Stimulated activated naive CD8-positive, alpha-beta T cell treated with anti-CD3 and anti-CD28 coated beads, Interleukin-15, Interleukin-2, amounts not matched to agents 100 ng/mL and 50 ng/mL, for 24 hours (primary cell): Measurements from ENCODE around the gene MCUB.
A peak's percentile ranks its signal among the peaks of the same experiment; 100 is the strongest.
"Not testable (repeated sequence)": the region's sequence is repeated elsewhere in the genome, so short reads cannot be mapped to it uniquely, and the experiment has no call there.

ENCODE experiments used
- H3K27ac Mint-ChIP-seq: one replicate; pipeline ENCODE4 v1.8.0; 2021; ENCODE audit warnings: mild to moderate bottlenecking, mixed read lengths
- H3K27me3 Mint-ChIP-seq: one replicate; pipeline ENCODE4 v1.8.0; 2021; ENCODE audit warnings: mixed read lengths
- H3K36me3 Mint-ChIP-seq: one replicate; pipeline ENCODE4 v1.8.0; 2021; ENCODE audit warnings: low read depth, mixed read lengths
- H3K4me1 Mint-ChIP-seq: one replicate; pipeline ENCODE4 v1.8.0; 2021; ENCODE audit warnings: low read depth, mixed read lengths
- H3K4me3 Mint-ChIP-seq: one replicate; pipeline ENCODE4 v1.8.0; 2021; ENCODE audit warnings: mild to moderate bottlenecking, mixed read lengths
- H3K9me3 Mint-ChIP-seq: one replicate; pipeline ENCODE4 v1.8.0; 2021; ENCODE audit warnings: mixed read lengths

MCUB gene

GRCh38 chr4:109559983-109560686, at the start of gene MCUB:
TSS of gene MCUB (plus strand) at chr4:109560246. CDS start at chr4:109560338, 92 bp downstream.
- peak within 1 kb of the TSS; percentile 96 for H3K4me3 Mint-ChIP-seq
- peak within 1 kb of the TSS; percentile 97 for H3K27ac Mint-ChIP-seq
- peaks cover 57% of the 10 kb centered on the region for H3K4me1 Mint-ChIP-seq
- no peaks in the 10 kb centered on the region for H3K9me3 Mint-ChIP-seq
- H3K27me3 Mint-ChIP-seq, result no peaks in the 10 kb centered on the region
- H3K36me3 Mint-ChIP-seq, result peaks cover 20% of the 10 kb centered on the region

GRCh38 chr4:109510687-109511086, 49.4 kb upstream of the MCUB start:
- Mint-ChIP-seq H3K27ac (no peak overlapping the region), H3K4me1 (no peaks in the 10 kb centered on the region), H3K36me3 (peaks cover 60% of the 10 kb centered on the region), H3K27me3 (no peaks in the 10 kb centered on the region), H3K4me3 (no peak overlapping the region), H3K9me3 (no peaks in the 10 kb centered on the region)

GRCh38 chr4:109511414-109511813, 48.6 kb upstream of the MCUB start:
- Mint-ChIP-seq H3K4me1 (no peaks in the 10 kb centered on the region), H3K27me3 (no peaks in the 10 kb centered on the region), H3K36me3 (peaks cover 56% of the 10 kb centered on the region), H3K9me3 (no peaks in the 10 kb centered on the region), H3K4me3 (no peak overlapping the region), H3K27ac (no peak overlapping the region)

GRCh38 chr4:109513368-109513767, 46.7 kb upstream of the MCUB start:
- H3K27ac Mint-ChIP-seq, H3K4me1 Mint-ChIP-seq, H3K4me3 Mint-ChIP-seq, H3K9me3 Mint-ChIP-seq, H3K27me3 Mint-ChIP-seq: not testable (repeated sequence)
- H3K36me3 Mint-ChIP-seq, result peaks cover 65% of the 10 kb centered on the region

- no peaks in the 10 kb centered on the region for H3K9me3 Mint-ChIP-seq
- no peaks in the 10 kb centered on the region for H3K4me1 Mint-ChIP-seq
- no peaks in the 10 kb centered on the region for H3K27me3 Mint-ChIP-seq
- H3K27ac Mint-ChIP-seq, result no peak overlapping the region
- H3K4me3 Mint-ChIP-seq, result no peak overlapping the region
- H3K36me3 Mint-ChIP-seq, result peaks cover 77% of the 10 kb centered on the region
Observed at GRCh38 chr4:109532182-109532581, 27.9 kb upstream of the MCUB start.

GRCh38 chr4:109545401-109545800, 14.6 kb upstream of the MCUB start:
- H3K4me3 Mint-ChIP-seq, result no peak overlapping the region
- peaks cover 30% of the 10 kb centered on the region for H3K4me1 Mint-ChIP-seq
- H3K27me3 Mint-ChIP-seq, result no peaks in the 10 kb centered on the region
- H3K9me3 Mint-ChIP-seq, result no peaks in the 10 kb centered on the region
- peaks cover 43% of the 10 kb centered on the region for H3K36me3 Mint-ChIP-seq
- no peak overlapping the region for H3K27ac Mint-ChIP-seq

GRCh38 chr4:109547394-109547793, 12.7 kb upstream of the MCUB start:
- Mint-ChIP-seq H3K27ac (no peak overlapping the region), H3K27me3 (no peaks in the 10 kb centered on the region)

GRCh38 chr4:109548655-109549054, 11.4 kb upstream of the MCUB start:
- Mint-ChIP-seq H3K27ac (peak overlapping the region; percentile 67), H3K9me3 (no peaks in the 10 kb centered on the region), H3K4me3 (peak overlapping the region; percentile 2), H3K36me3 (peaks cover 25% of the 10 kb centered on the region), H3K4me1 (peaks cover 30% of the 10 kb centered on the region), H3K27me3 (no peaks in the 10 kb centered on the region)

More at GRCh38 chr4:109547394-109547793, 12.7 kb upstream of the MCUB start:
- H3K9me3 Mint-ChIP-seq, result no peaks in the 10 kb centered on the region
- H3K4me3 Mint-ChIP-seq, result no peak overlapping the region
- peaks cover 30% of the 10 kb centered on the region for H3K4me1 Mint-ChIP-seq
- H3K36me3 Mint-ChIP-seq, result peaks cover 31% of the 10 kb centered on the region

- no peaks in the 10 kb centered on the region for H3K9me3 Mint-ChIP-seq
- no peak overlapping the region for H3K27ac Mint-ChIP-seq
- H3K36me3 Mint-ChIP-seq, result peaks cover 25% of the 10 kb centered on the region
- H3K27me3 Mint-ChIP-seq, result no peaks in the 10 kb centered on the region
- no peak overlapping the region for H3K4me3 Mint-ChIP-seq
- H3K4me1 Mint-ChIP-seq, result peaks cover 29% of the 10 kb centered on the region
Observed at GRCh38 chr4:109552237-109552636, 7.8 kb upstream of the MCUB start.

GRCh38 chr4:109553130-109553529, 6.9 kb upstream of the MCUB start:
- H3K27ac Mint-ChIP-seq, result no peak overlapping the region
- H3K36me3 Mint-ChIP-seq, result peaks cover 23% of the 10 kb centered on the region
- H3K4me3 Mint-ChIP-seq, result no peak overlapping the region
- peaks cover 22% of the 10 kb centered on the region for H3K4me1 Mint-ChIP-seq
- no peaks in the 10 kb centered on the region for H3K9me3 Mint-ChIP-seq
- H3K27me3 Mint-ChIP-seq, result no peaks in the 10 kb centered on the region

- peaks cover 17% of the 10 kb centered on the region for H3K4me1 Mint-ChIP-seq
- H3K27ac Mint-ChIP-seq, result no peak overlapping the region
- H3K36me3 Mint-ChIP-seq, result peaks cover 14% of the 10 kb centered on the region
Observed at GRCh38 chr4:109554971-109555370, 5.1 kb upstream of the MCUB start.

GRCh38 chr4:109557433-109557832, 2.6 kb upstream of the MCUB start:
- Mint-ChIP-seq H3K9me3 (no peaks in the 10 kb centered on the region), H3K27me3 (no peaks in the 10 kb centered on the region), H3K4me3 (no peak overlapping the region), H3K36me3 (peaks cover 11% of the 10 kb centered on the region), H3K4me1 (peaks cover 31% of the 10 kb centered on the region), H3K27ac (no peak overlapping the region)

More at GRCh38 chr4:109554971-109555370, 5.1 kb upstream of the MCUB start:
- Mint-ChIP-seq H3K27me3 (no peaks in the 10 kb centered on the region), H3K9me3 (no peaks in the 10 kb centered on the region), H3K4me3 (no peak overlapping the region)

GRCh38 chr4:109558095-109558494, 2.0 kb upstream of the MCUB start:
- Mint-ChIP-seq H3K4me1 (peaks cover 37% of the 10 kb centered on the region), H3K4me3 (peak overlapping the region; percentile 23), H3K36me3 (peaks cover 17% of the 10 kb centered on the region)
- not testable (repeated sequence) for H3K9me3 Mint-ChIP-seq, H3K27me3 Mint-ChIP-seq, H3K27ac Mint-ChIP-seq

GRCh38 chr4:109559625-109559982, 442 bp upstream of the MCUB start:
- Mint-ChIP-seq H3K4me3 (peak overlapping the region; percentile 96), H3K36me3 (peaks cover 14% of the 10 kb centered on the region), H3K4me1 (peaks cover 52% of the 10 kb centered on the region), H3K27me3 (no peaks in the 10 kb centered on the region), H3K9me3 (no peaks in the 10 kb centered on the region), H3K27ac (peak overlapping the region; percentile 88)

GRCh38 chr4:109560687-109561461, 828 bp downstream of the MCUB start:
- peaks cover 60% of the 10 kb centered on the region for H3K4me1 Mint-ChIP-seq
- H3K4me3 Mint-ChIP-seq, result peak overlapping the region; percentile 96
- no peaks in the 10 kb centered on the region for H3K27me3 Mint-ChIP-seq
- H3K9me3 Mint-ChIP-seq, result no peaks in the 10 kb centered on the region
- H3K36me3 Mint-ChIP-seq, result peaks cover 25% of the 10 kb centered on the region
- peak overlapping the region; percentile 97 for H3K27ac Mint-ChIP-seq
